ENCODE measurements around the gene CEMIP2.

CEMIP2 gene

GRCh38 chr9:71637375-71637774 is 130.9 kb downstream of the CEMIP2 start:
- no peak for DNase-seq

GRCh38 chr9:71636143-71636839 is 132.0 kb downstream of the CEMIP2 start:
- DNase-seq, result no peak

GRCh38 chr9:71634752-71635151 is 133.6 kb downstream of the CEMIP2 start:
- no peak for DNase-seq

Measured in CD4-positive, alpha-beta T cell treated with Interleukin-15 for 1 hour (primary cell).